Activated CD8-positive, alpha-beta memory T cell treated with anti-CD3 and anti-CD28 coated beads, Interleukin-2, amount 50 U/mL, for 1 hour (primary cell): ENCODE results near the gene DCAF8.

Experiments used
- DNase-seq: peaks from one replicate; pipeline ENCODE4 v3.0.0-alpha.2; 2020; ENCODE audit errors: extremely low read depth

Gene DCAF8

DNA sequence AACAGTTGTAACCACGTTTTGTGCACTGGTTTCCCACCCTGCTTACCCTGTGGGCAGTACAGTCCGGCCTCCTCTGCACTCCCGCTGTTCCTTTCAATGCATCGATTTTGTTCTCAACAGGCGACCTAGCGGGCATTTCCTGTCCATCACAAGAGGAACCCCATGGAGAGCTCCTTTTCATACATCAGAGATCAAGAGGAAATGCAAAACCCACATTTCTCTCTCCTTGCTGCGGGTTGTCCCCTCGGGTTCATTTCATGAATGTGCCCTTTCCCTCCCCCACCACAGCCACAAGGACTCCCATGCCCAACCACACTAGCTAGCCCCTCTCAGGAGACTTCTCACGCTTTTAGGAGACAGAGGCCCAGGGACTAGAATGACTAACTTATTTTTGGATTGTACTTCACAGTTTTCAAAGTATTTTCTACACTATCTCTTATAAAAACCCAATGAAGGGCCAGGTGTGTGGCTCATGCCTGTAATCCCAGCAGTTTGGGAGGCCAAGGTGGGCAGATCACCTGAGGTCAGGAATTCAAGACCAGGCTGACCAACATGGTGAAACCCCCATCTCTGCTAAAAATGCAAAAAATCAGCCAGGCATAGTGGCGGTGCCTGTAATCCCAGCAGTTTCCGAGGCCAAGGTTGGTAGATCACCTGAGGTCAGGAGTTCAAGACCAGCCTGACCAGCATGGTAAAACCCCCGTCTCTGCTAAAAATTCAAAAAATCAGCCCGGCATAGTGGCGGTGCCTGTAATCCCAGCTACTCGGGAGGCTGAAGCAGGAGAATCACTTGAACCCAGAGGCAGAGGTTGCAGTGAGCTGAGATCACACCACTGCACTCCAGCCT is 92.6 kb downstream of the DCAF8 start:
- no peak for DNase-seq

- no peak for DNase-seq
Measured at GRCh38 chr1:160168609-160169369, 93.6 kb downstream of the DCAF8 start.

- DNase-seq = no peak
Measured at GRCh38 chr1:160168016-160168415, 94.3 kb downstream of the DCAF8 start.

DNA sequence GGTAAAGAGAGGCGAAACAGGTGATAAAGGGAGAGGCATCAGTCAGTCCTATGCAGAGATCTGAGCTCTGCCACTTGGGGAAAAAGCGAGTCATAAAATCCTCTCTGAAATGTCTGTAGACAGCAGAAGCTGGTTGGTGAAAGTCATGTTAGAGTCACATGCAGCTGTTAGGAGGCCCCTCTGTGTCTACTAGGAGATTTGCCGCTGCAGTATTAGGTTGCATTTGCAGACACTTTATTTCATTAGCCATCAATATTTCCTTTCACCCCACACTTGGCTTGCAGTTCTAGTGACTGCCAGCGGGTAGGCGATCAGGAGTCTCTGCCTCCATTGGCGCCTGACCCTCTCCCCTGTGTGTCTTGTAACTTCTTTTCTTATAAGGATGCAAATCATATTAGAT is 94.8 kb downstream of the DCAF8 start:
- DNase-seq = no peak

GRCh38 chr1:160167056-160167455 is 95.3 kb downstream of the DCAF8 start:
- no peak for DNase-seq

DNA sequence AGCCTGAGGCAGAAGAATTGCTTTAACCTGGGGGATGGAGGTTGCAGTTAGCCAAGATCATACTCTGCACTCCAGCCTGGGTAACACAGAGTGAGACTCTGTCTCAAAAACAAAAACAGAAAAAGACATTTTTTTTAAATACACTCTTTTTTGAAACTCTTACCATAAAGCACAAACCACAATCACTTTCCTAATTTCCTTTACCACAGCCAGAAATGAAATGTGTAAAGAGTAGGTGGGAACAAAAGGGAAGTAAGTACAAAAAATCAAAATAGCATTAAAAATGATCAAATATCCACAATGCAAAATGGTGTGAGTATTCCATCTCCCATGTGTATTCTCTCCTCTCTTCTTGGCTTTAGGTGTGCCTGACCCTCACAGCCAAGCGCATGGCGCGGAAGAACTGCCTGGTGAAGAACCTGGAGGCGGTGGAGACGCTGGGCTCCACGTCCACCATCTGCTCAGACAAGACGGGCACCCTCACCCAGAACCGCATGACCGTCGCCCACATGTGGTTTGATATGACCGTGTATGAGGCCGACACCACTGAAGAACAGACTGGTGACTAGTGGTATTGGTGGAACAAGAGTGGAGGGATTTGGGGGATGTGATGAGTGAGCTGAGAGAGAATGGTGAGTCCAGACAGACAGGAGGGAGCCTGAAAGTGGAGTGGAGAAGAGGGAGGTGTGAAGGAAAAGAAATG is 96.0 kb downstream of the DCAF8 start:
- DNase-seq = no peak
